GM23338 (cell line): ENCODE data around the gene CATSPERD. TPM values are rescaled to one million over a fixed set of nuclear protein-coding genes. Genes with fewer than 3 reads are reported as not detected.

Experiments used
- ATAC-seq: fragments of 200-7000 bp; cut with Tn5 transposase; 3 replicates; pipeline ENCODE4 v1.9.1; 2020
- DNase-seq: peaks from one replicate; pipeline ENCODE4 v3.0.0-alpha.2; 2015; ENCODE audit warnings: low spot score
- H2AFZ ChIP-seq: fragments of 200-600 bp; sonication (generic); 2 replicates; pipeline ENCODE4 v1.8.0; 2016; ENCODE audit warnings: antibody characterized with exemption, mild to moderate bottlenecking, moderate library complexity
- H3F3A ChIP-seq: fragments of 200-600 bp; sonication (generic); replicated peaks from 2 replicates; pipeline ENCODE4 v1.8.0; 2017; ENCODE audit warnings: antibody characterized with exemption, mixed run types, low read depth
- H3K27ac ChIP-seq: fragments of 200-600 bp; sonication (generic); 2 replicates; pipeline ENCODE4 v1.6.1; 2016; ENCODE audit warnings: low read depth
- H3K27me3 ChIP-seq: fragments of 200-600 bp; sonication (generic); 2 replicates; pipeline ENCODE4 v1.8.0; 2016; ENCODE audit warnings: mild to moderate bottlenecking, mixed run types, moderate library complexity; ENCODE audit not compliant: insufficient read depth
- H3K36me3 ChIP-seq: fragments of 200-600 bp; sonication (generic); 2 replicates; pipeline ENCODE4 v1.8.0; 2016; ENCODE audit warnings: mild to moderate bottlenecking; ENCODE audit not compliant: insufficient read depth
- H3K4me1 ChIP-seq: fragments of 200-600 bp; sonication (generic); 2 replicates; pipeline ENCODE4 v1.8.0; 2016; ENCODE audit warnings: mild to moderate bottlenecking, moderate library complexity; ENCODE audit not compliant: insufficient read depth
- H3K4me2 ChIP-seq: fragments of 200-600 bp; sonication (generic); 2 replicates; pipeline ENCODE4 v1.7.1; 2017; ENCODE audit warnings: mixed run types
- H3K4me3 ChIP-seq: fragments of 200-600 bp; sonication (generic); 2 replicates; pipeline ENCODE4 v1.6.1; 2016; ENCODE audit warnings: mixed run types
- H3K79me2 ChIP-seq: fragments of 200-600 bp; sonication (generic); replicated peaks from 2 replicates; pipeline ENCODE4 v1.8.0; 2017; ENCODE audit warnings: mild to moderate bottlenecking; ENCODE audit not compliant: insufficient read depth
- H3K9me2 ChIP-seq: fragments of 200-600 bp; sonication (generic); 2 replicates; pipeline ENCODE4 v1.8.0; 2017; ENCODE audit not compliant: insufficient read depth
- H4K20me1 ChIP-seq: fragments of 200-600 bp; sonication (generic); replicated peaks from 2 replicates; pipeline ENCODE4 v1.8.0; 2017; ENCODE audit warnings: mild to moderate bottlenecking; ENCODE audit not compliant: insufficient read depth
- H3K27ac Mint-ChIP-seq: 2 replicates; pipeline ENCODE4 v1.8.0; 2020; ENCODE audit warnings: inconsistent platforms, mild to moderate bottlenecking, moderate library complexity, mixed read lengths
- H3K27me3 Mint-ChIP-seq: 3 replicates; pipeline ENCODE4 v1.8.0; 2022; ENCODE audit warnings: low read depth, mild to moderate bottlenecking, moderate library complexity, mixed read lengths, inconsistent platforms; ENCODE audit not compliant: insufficient read depth, poor library complexity
- H3K36me3 Mint-ChIP-seq: 3 replicates; pipeline ENCODE4 v1.8.0; 2021; ENCODE audit warnings: low read depth, mild to moderate bottlenecking, inconsistent platforms, moderate library complexity, mixed read lengths
- H3K4me1 Mint-ChIP-seq: 3 replicates; pipeline ENCODE4 v1.8.0; 2020; ENCODE audit warnings: mild to moderate bottlenecking, inconsistent platforms, mixed read lengths
- H3K4me3 Mint-ChIP-seq: 3 replicates; pipeline ENCODE4 v1.8.0; 2021; ENCODE audit warnings: moderate library complexity, mild to moderate bottlenecking, inconsistent platforms, mixed read lengths
- H3K9me3 Mint-ChIP-seq: 3 replicates; pipeline ENCODE4 v1.8.0; 2020; ENCODE audit warnings: moderate library complexity, mild to moderate bottlenecking, inconsistent platforms, mixed read lengths
- CREB1 ChIP-seq: fragments of 250-450 bp; sonication (Bioruptor Pico); IDR thresholded peaks from 2 replicates; pipeline ENCODE4 v1.5.0; 2020; ENCODE audit warnings: low read depth, mild to moderate bottlenecking, moderate library complexity
- CTCF ChIP-seq, 2 experiments: fragments of 200-600 bp in 1 of 2; sonication (generic) in 1 of 2; conservative IDR thresholded peaks; 2 replicates each; pipeline versions ENCODE4 v1.5.1 to v1.6.1; 2016 to 2017; ENCODE audit warnings: antibody characterized with exemption in 2 of 2, low read depth in 2 of 2, mild to moderate bottlenecking in 2 of 2, moderate library complexity in 1 of 2
- ETS1 ChIP-seq: IDR thresholded peaks from 2 replicates; pipeline ENCODE4 v1.6.1; 2016; ENCODE audit warnings: antibody characterized with exemption
- EZH2 ChIP-seq: fragments of 200-600 bp; sonication (generic); IDR thresholded peaks from one replicate; pipeline ENCODE4 v1.8.0; 2017; ENCODE audit warnings: antibody characterized with exemption, mild to moderate bottlenecking, low read depth; ENCODE audit not compliant: unreplicated experiment
- EZH2phosphoT487 ChIP-seq: fragments of 200-600 bp; sonication (generic); IDR thresholded peaks from one replicate; pipeline ENCODE4 v1.8.1; 2018; ENCODE audit warnings: antibody characterized with exemption; ENCODE audit not compliant: unreplicated experiment
- NANOG ChIP-seq: IDR thresholded peaks from 2 replicates; pipeline ENCODE4 v1.6.1; 2016; ENCODE audit warnings: antibody characterized with exemption, borderline replicate concordance
- POLR2AphosphoS5 ChIP-seq: IDR thresholded peaks from 2 replicates; pipeline ENCODE4 v1.6.1; 2016; ENCODE audit warnings: antibody characterized with exemption, low read depth
- REST ChIP-seq: IDR thresholded peaks from one replicate; pipeline ENCODE4 v1.6.1; 2018; ENCODE audit warnings: antibody characterized with exemption; ENCODE audit not compliant: unreplicated experiment
- STAT1 ChIP-seq: IDR thresholded peaks from one replicate; pipeline ENCODE4 v1.6.1; 2016; ENCODE audit warnings: antibody characterized with exemption; ENCODE audit not compliant: unreplicated experiment
- ZNF114 ChIP-seq: fragments of 250-450 bp; sonication (Bioruptor Pico); IDR thresholded peaks from 2 replicates; pipeline ENCODE4 v1.5.0; 2020; ENCODE audit warnings: mild to moderate bottlenecking, moderate library complexity
- polyA plus RNA-seq: library from polyadenylated mRNA; unstranded; fragments of >200 nt; fragmentation: Nextera tagmentation; extraction: Ambion mirVana; gene quantifications from 2 replicates; pipeline ENCODE4 v1.2.1, GENCODE V29; 2016
- total RNA-seq: library from RNA; depleted of rRNA; stranded (reverse); fragments of >200 nt; shearing (Covaris generic); gene quantifications from 2 replicates; pipeline ENCODE4 v1.2.3, GENCODE V29; 2014

The CATSPERD gene
- total and polyA plus RNA-seq, 2 experiments from 2014 or later: 0.17 TPM; not detected in 1

- Histone ChIP-seq H4K20me1 (no peaks in the 10 kb centered on the region; the same call in 1 of the 2 replicates), H3K36me3 (peaks cover 5% of the 10 kb centered on the region; the same call in 1 of the 2 replicates), H2AFZ (no peak within 1 kb of the TSS; the same call in 1 of the 2 replicates), H3K27ac (peak within 1 kb of the TSS; percentile 90), H3K9me2 (no peaks in the 10 kb centered on the region), H3K27me3 (no peaks in the 10 kb centered on the region), H3K4me3 (peak within 1 kb of the TSS; percentile 74), H3K79me2 (no peaks in the 10 kb centered on the region), H3F3A (no peaks in the 10 kb centered on the region), H3K4me1 (no peaks in the 10 kb centered on the region), H3K4me2 (peak within 1 kb of the TSS; percentile 79)
- Mint-ChIP-seq H3K4me3 (peak within 1 kb of the TSS; percentile 99), H3K4me1 (peaks cover 5% of the 10 kb centered on the region), H3K9me3 (no peaks in the 10 kb centered on the region; the same call in 1 of the 3 replicates), H3K27ac (peak within 1 kb of the TSS; percentile 100), H3K27me3 (peaks cover 18% of the 10 kb centered on the region), H3K36me3 (peaks cover 38% of the 10 kb centered on the region)
- peak; percentile 99 for DNase-seq
- TF ChIP-seq STAT1 (no peak), CTCF (conservative IDR thresholded peaks at IDR 0.05; ENCODE audit: low read depth in 2 of 2) (no peak), ETS1 (peak; percentile 97), POLR2AphosphoS5 (peak; percentile 60; the same call in 1 of the 2 replicates), CREB1 (CRISPR knock-in tag) (peak; percentile 96), EZH2phosphoT487 (no peak)
- peak; percentile 97 for ATAC-seq
These were observed 70.4 kb downstream of the CATSPERD start, which contains the start of gene DUS3L for GRCh38 chr19:5790559-5791520. DUS3L (minus strand) TSS chr19:5791163; CDS start chr19:5791141, 22 bp downstream.

- Histone ChIP-seq H3F3A (no peaks in the 10 kb centered on the region), H3K9me2 (no peaks in the 10 kb centered on the region), H3K4me1 (no peaks in the 10 kb centered on the region), H4K20me1 (no peaks in the 10 kb centered on the region; the same call in 1 of the 2 replicates), H3K4me3 (no peak overlapping the region), H3K27me3 (no peaks in the 10 kb centered on the region), H3K27ac (no peak overlapping the region), H3K4me2 (no peak overlapping the region), H3K79me2 (no peaks in the 10 kb centered on the region), H2AFZ (no peak overlapping the region), H3K36me3 (peaks cover 5% of the 10 kb centered on the region; the same call in 1 of the 2 replicates)
- ATAC-seq: no peak
- no peak for DNase-seq
- Mint-ChIP-seq H3K4me3 (no peak overlapping the region; the same call in 2 of the 3 replicates), H3K4me1 (peaks cover 5% of the 10 kb centered on the region), H3K27ac (no peak overlapping the region), H3K36me3 (peaks cover 25% of the 10 kb centered on the region), H3K9me3 (no peaks in the 10 kb centered on the region; the same call in 1 of the 3 replicates), H3K27me3 (peaks cover 15% of the 10 kb centered on the region)
- no peak for TF ChIP-seq REST
- no peak for TF ChIP-seq STAT1
- TF ChIP-seq EZH2: no peak
- no peak for TF ChIP-seq ETS1
- TF ChIP-seq ZNF114 (CRISPR knock-in tag): no peak
- TF ChIP-seq CTCF (conservative IDR thresholded peaks at IDR 0.05; ENCODE audit: low read depth in 2 of 2): no peak
- no peak for TF ChIP-seq NANOG
These were observed 71.8 kb downstream of the CATSPERD start for GRCh38 chr19:5792224-5792623.
